ENCODE data around the gene BGLAP.

The BGLAP gene

DNA sequence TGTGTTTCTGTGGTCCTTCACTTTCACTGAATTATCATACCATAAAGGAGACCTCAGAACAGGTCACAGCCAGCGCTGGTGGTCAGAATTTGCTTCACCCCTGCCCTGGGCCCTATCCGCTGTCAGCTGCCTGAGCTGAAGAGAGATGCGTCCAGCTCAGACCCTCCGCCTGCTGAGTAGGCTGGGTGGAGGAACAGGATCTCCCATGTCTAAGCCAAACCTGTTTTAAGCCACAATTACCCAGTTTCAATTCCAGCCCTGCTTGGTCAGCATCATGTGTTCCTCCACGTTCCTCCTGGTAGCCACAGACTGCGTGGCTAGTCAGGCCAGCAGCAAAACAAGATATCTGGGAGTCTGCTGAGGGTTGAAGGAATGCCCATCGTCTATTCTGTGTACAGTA lies 13.5 kb upstream of the BGLAP start:
- no peak for DNase-seq

DNA sequence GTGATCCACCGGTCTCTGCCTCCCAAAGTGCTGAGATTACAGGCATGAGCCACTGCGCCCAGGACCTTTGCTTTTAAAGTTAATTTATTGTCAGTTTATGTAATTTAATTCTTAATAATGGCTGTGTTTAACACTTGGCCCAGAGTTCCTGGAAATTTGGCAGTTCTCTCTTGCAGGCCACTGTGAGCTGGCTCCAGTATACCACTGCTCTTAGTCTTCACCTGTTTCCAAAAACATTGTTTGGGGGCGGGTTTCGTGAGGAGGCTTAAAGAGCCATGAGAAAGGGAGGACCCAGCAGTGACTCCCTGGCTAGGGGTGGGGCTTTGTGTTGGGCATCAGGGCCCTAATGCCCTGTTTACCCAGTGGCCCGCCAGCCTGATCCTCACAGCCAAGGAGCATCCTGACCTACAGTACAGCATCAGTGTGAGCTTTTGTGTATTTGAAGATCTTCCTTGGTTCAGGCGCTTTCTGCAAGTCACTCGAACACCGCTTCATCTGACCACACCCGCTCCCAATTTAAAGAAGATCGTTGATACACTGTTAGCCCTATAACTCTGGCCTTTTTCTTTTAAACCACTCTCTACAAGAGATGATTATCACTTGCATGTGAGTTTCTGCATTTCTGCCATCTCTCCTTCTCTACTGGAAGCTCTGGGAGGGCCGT lies 12.0 kb upstream of the BGLAP start:
- no peak for DNase-seq

DNA sequence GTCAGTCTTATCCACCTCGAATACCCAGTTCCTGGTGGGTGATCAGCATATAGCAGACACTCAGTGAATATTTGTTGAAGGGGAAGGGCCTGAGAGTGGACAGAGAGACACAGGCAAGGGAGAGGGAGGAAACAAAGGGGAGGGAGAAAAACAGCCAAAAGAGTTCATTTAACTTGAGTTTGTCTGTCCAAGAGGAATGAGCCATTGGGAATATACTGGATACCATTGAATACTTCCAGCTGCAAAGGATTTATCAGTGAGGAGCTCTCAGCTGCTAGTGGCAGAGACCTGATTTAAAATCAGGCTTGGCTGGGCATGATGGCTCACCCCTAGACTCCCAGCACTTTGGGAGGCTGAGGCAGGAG lies 11.5 kb upstream of the BGLAP start:
- DNase-seq: no peak

DNA sequence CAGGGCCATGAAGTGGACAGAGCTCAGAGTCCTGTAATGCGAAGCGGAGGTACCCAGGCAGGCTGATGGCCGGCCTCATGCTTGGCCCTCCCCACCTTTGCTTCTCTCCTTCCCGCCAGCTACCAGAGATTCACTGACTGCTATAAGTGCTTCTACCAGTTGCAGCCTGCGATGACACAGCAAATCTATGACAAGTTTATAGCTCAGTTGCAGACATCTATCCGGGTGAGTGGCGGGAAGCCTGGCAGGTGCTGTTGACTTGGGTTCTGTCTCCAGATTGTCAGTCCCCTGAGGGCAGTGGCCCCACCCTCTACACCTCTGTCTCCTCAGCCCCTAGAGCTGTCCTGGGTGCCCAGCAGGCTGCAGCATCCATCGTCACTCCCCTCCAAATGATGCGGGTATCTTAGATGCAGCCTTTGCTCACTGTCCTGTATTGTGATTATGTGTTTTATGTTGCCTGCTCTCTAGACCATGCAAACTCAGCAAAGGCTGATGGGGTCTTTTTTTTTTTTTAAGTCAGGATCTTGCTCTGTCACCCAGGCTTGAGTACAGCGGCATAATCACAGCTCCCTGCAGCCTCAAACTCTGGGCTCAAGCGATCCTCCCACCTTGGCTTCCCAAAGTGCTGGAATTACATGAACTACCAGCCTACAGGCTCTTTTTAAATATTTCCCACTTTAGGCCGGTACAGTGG lies 9.6 kb upstream of the BGLAP start:
- DNase-seq: no peak

DNA sequence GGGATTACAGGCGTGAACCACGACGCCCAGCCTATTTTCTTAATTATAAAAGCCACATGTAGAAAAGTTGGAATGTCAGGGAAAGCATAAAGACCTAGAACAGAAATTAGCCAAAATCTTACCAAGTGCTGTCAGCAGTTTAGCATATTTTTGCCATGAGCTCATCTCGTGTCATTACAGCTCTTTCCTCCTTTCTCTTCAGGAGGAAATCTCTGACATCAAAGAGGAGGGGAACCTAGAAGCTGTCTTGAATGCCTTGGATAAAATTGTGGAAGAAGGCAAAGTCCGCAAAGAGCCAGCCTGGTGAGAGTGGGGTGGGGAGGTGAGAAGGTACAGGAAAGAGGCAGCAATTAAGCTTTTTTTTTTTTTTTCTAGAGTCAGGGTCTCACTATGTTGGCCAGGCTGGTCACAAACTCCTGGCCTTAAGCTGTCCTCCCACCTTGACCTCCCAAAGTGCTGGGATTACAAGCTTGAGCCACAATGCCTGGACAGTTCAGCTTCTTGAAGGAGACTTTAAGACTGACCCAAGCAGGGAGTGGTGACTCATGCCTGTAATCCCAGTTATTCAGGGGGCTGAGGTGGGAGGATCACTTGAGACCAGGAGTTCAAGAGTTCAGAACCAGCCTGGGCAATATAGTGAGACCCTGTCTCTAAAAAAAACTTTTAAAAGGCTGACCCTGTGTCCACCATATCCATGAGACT lies 8.4 kb upstream of the BGLAP start:
- no peak for DNase-seq

DNA sequence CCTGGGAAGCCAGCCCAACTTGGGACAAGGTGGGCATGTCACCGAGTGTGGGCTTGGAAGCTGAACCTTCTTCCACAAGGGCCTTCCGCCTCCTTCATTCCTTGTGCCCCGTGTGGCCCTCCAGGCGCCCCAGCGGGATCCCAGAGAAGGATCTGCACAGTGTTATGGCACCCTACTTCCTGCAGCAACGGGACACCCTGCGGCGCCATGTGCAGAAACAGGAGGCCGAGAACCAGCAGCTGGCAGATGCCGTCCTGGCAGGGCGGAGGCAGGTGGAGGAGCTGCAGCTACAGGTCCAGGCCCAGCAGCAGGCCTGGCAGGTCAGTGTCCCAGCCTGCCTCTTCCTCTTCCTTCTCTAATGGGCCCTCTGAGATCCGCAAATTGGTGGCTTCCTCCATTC lies 5.8 kb upstream of the BGLAP start:
- no peak for DNase-seq

DNA sequence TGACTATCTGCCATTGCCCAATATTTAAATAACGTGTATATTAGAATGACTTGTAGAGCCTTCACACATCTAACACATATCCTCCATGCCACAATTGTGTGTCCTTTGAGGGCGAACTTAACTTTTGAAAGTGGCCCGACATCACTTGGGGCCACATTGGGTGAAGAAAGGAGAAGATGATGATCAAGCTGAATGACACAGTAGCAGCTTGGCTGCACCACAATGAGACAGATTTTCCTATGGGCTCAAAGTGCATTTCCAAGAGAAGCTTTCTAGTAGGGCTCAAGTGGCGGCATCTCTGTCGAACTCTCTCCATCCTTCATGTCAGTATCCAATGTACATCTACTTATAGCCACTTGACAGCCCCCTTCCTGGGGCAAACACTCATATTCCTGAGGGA lies 3.7 kb upstream of the BGLAP start:
- DNase-seq: no peak

DNA sequence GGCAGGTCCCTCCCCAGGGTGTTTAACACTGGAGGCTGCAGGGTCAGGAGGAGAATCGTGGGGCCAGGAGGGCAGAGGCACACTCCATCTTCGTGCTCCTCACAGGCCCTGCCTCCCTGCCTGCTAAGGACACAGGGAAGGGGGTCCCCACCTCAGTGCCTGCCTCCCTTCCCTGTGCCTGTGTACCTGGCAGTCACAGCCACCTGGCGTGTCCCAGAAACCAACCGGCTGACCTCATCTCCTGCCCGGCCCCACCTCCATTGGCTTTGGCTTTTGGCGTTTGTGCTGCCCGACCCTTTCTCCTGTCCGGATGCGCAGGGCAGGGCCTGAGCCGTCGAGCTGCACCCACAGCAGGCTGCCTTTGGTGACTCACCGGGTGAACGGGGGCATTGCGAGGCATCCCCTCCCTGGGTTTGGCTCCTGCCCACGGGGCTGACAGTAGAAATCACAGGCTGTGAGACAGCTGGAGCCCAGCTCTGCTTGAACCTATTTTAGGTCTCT lies 623 bp upstream of the BGLAP start:
- DNase-seq: no peak

DNA sequence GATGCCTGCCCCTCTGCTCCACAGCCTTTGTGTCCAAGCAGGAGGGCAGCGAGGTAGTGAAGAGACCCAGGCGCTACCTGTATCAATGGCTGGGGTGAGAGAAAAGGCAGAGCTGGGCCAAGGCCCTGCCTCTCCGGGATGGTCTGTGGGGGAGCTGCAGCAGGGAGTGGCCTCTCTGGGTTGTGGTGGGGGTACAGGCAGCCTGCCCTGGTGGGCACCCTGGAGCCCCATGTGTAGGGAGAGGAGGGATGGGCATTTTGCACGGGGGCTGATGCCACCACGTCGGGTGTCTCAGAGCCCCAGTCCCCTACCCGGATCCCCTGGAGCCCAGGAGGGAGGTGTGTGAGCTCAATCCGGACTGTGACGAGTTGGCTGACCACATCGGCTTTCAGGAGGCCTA lies 754 bp downstream of the BGLAP start:
- DNase-seq: no peak

DNA sequence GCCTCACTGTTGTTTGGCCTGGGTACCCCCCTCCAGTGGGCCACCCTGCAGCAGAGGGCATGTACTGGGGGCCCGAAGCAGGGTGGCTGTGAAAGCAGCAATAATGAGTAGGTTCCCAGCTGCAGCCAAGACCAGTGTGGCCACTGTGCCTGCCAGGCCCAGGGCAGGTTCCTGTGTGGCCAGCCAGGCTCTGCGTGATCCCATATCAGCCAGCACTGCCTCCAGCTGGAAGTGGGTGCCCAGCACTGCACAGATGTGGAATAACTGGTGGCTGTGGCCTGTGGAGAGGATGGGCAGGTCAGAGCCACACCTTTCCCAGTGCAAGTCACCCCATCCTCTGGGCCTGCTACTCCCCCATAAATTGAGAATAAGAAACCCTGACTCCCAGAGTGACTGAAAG lies 2.1 kb downstream of the BGLAP start:
- no peak for DNase-seq

DNA sequence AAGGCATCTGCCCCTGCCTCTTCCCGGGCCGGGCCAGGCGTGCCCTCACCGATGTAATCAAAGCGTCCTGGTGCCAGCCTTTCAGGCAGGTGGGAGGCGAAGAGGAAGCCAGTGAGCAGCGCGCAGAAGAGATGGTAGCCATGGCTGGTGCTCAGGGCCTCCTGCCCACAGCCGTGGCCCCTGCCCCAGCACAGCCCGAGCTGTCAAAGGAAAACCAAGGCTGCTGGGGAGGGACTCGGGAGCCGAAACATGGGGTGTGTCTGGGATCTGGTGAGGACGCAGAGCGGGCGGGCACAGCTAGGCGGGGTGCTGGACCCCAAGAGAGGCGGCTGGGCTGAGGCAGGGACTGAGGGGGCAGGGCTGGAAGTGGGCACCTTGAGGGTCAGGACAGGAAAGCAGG lies 2.7 kb downstream of the BGLAP start:
- DNase-seq: no peak

DNA sequence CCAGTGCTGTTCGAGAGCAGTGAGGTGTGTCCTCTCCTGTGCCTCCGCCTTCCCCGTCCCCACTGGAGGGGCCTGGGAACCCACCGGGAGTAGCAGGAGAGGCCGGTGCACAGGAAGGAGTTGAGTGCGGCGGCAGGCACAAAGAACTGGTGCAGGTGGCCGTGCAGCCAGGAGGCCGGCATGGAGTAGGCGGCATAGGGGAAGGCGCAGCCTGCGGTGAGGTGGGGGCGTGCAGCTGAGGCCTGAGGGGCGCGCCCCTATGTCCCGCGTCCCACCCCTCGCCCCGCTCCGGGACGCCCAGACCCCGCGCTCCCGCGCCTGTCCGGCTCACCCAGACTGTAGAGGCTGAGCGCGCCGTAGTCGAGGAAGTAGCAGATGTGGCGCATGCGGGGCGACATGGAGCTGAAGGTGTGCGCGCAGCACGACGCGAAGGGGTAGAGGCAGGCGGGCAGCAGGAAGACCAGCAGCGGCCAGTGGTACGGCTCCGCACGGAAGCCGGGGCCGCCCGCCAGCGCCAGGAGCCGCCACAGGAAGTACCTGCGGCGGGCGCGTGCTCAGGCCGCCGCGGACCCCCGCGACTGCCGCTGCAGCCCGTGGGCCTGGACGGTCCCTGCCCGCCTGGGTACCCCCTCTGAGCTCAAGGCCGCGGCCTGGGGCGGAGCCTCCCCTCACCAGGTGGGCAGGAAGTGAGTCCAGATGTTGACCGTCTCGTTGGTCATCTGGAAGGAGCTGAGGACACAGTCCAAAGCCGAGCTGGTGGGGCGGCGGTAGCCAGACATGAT lies 3.7 kb downstream of the BGLAP start:
- peak; percentile 49 for DNase-seq

DNA sequence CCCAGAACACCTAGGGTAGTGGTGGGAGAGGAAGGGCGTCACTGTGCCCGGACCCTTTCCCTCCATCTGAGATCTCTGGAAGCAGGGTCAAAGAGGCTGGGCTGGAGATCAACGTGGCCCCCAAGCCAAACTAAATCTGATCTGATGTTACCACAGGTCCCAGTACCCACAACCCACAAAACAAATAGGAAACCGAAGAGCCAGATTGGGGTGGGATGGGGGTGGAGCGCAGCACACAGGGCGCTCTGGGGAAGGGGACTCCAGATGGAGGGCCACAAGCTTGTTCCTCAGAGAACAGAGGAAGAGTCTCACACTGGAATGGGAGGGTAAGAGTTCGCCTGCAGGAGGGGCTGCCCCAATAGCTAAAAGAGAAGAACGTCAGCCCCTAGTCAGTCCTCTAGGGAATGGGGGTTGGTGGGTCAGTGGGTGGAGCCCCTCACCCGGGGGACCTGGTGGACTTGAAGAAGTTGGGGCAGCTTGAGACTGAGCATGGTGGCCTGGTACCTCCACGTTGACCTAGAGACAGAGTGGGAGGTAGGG lies 4.3 kb downstream of the BGLAP start:
- no peak for DNase-seq

DNA sequence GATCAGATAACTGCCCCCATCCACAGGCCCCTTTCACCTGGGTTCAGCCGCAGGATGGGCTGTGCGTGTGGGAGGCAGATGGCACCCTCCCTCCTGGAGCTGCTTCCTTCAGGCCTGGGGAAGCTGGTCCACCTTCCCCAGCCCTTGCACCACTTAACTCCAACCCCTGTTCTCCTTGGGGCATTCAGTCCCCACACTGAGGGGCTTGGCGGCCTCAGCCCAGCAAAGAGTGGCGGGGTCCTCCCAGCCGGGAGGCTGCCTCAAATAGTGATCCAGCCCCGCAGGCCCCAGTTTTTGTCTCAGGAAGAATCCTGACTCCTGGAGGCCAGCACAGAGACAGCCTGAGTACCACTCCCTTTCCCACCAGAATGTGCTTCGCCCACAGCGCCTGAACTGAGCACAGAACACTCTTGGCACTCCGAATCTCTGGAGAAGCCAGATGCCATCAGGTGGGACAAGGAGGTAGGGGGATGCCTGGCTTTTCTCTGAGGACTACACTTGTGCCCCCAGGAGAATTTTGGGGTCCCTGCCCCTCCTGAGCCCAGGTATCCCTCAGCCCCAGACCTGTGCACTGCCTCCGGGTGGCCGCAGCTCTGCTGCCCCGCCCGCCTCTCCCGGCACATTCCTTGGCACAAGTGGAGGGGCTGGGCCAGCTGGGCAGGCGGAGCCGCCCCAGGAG lies 4.9 kb downstream of the BGLAP start:
- DNase-seq: no peak

DNA sequence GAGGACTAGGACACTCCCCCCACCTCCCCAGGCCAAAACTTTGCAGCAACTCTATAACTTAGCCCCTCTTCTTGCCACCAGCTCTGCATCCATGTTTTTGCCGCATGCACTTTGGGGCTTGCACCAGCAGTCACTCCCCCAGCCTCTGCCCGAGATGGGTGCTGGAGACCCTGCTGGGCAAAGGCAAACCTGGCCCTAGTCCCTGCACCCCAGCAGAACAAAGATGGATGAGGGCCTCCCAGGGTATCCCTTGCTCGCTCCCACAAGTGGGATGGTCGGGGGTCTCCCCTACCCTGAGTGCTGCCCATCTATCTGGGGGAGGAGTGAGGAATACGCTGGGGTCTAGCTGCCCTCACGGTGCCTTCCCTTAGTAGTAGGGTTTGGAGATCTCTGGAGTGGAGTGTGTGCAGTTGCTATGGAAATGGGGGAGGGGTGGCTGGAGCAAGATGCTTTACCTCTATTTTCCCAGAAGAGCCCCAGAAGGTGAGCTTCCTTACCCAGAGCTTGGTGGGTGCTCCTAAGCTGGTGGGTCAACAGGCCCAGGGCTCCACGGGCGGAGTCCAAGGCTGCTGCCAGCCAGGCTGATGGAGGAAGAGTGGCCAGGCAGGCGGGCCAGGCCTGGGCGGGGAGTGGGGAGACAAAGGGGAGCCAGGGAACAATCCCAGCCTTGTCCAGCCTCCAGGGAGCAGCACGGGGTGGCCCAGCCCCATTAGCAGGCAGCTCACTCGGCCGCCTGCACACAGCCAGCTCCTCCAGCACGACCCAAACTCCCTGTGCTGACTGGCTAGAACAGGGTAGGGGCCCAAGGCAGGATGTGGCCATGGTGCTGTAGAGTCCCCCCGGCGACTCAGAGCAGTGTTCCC lies 5.7 kb downstream of the BGLAP start, which contains the start of gene PAQR6:
TSS of gene PAQR6 (minus strand) at position 597 of the 863 bp plus-strand sequence. CDS start 1,325 bp downstream, outside the sequence.
- DNase-seq: no peak

DNA sequence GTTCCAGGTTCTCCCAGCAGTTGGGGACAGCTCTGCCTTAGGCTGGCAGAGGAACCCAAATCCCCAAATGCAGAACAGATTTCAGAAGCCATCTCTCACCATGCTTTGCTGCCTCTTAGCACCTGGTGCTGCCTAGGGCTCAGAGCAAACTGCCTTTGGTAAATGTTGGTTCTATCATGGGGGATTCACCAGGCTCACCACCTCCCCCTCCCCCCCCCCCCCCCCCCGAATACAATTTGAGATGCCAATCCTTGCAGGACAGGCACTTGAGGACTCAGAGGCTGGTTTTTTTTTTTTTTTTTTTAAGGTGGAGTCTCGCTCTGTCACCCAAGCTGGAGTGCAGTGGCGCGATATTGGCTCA lies 6.3 kb downstream of the BGLAP start:
- no peak for DNase-seq

DNA sequence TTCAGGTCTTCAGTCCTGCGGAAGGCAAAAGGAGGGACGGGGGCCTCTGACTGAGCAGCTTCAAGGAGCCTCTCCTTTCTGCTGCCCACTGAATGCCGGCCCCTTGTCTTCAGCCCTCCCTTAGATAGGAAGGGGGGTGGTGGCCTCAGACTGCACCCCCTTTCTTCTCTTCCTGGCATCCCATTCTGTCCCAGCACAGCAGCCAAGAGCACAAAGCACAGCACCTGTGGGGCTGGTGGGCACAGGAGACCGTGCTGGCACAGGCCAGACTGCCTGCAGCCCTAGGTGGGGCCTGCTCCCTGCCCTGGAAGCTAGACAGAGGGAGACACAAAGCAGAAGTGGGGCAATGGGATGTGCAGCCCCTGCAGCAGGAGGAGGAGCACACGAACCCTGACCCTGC lies 7.6 kb downstream of the BGLAP start:
- no peak for DNase-seq

DNA sequence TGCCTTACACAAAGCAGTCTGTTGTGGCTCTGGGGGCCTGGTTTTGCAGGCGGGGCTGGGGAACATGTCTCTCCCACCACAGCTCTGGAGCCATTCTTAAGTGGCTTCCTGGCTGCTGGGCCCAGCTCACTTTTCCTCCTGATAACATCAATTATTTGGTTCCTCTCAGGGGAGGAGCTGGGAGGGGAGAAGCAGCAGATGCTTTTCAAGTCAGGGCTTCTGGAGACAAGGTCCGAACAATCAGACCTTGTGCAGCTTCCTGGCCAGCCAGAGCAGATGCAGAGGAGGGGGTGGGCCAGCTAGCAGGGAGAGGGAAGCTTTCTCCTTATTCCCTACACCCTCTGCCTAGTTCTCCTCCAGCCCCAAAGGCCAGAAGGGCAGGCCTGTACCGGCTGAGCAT lies 9.5 kb downstream of the BGLAP start:
- DNase-seq: no peak

DNA sequence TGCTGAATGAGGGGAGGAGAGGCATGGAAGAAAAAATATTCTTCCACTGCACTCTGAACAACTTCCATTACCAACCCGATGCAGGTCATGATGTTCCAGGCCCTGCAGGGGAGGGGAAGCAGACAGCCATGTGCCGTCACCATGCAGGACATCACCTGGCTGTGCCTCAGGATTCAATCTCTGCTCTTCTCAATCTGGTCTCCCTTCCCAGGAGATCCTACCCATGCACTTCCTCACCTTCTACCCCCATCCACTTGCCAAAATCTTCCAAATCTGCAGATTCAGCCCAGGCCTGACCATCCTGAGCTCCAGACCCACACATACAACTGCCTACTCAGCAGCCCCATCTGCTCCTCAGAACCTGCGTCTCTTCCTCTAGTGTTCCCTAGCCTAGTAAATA lies 11.7 kb downstream of the BGLAP start:
- no peak for DNase-seq

DNA sequence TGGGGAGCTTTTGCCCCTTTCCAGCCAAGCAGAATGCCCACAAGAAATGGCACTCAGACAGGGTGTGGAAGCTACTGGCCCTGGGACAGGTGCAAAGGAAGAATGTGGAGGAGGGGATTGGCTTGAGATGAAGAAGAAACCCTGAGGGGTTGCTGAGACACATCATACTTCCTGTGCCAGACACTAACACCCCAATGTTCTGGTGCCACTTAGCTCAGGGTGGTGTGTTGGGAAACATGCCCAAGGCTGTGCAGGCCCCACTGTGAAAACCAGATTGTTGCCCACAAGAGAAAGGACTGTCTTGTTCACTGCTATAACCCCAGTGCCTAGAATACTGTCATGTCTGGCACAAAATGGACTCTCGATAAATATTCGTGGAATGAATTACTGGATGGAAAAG lies 15.7 kb downstream of the BGLAP start:
- no peak for DNase-seq

DNA sequence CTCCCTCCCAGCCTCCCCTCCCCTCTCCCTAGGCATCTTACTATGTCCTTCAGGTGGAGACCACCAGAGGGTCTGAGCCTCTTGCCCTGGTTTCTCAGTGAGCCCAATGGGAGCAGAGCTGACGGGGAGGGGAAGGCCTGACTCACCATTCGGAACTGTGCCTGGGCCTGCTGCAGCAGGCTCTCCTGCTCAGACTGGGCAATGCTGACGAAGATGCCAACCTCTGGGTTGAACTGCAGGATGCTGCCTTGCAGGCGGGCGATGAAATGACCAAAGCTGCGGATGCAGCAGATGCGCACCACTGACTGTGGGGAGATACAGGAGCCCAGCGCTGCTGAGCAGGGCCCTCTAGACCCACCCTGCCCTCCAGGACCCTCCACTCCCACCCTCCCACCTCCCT lies 16.9 kb downstream of the BGLAP start:
- DNase-seq: no peak

DNA sequence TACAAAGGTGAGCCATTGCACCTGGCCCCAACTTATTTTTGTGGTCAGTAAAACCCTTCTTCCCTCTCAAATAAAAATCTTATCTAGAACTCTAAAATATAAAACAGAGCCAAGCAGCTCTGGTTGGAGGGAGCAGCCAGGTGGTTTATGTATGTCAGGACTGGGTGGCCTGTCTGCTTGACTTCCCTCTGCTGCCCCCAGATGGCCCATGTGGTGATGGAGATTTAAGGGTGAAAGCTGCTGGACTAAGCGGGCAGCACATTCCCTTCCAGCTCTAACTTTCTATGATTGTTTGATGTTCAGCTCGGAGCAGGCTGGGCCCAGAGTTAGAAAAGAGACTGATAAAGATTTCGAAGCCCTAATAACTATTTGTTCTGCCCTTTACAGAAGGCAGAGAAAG lies 17.8 kb downstream of the BGLAP start:
- DNase-seq: no peak
